Stomach (tissue), 4 donors: ENCODE results near the gene CLIC6.

ENCODE experiments used
- EP300 ChIP-seq: sonication (generic); formaldehyde crosslinking; IDR thresholded peaks from one replicate; pipeline ENCODE4 v1.6.1; 2017; ENCODE audit warnings: antibody characterized with exemption
- POLR2A ChIP-seq, 4 donors: fragments of 450-650 bp; IDR thresholded peaks; one replicate each; pipeline ENCODE4 v1.6.1; 2016; ENCODE audit warnings: antibody characterized with exemption in 4 of 4, control low read depth in 2 of 4, mild to moderate bottlenecking in 1 of 4, moderate library complexity in 1 of 4
- POLR2AphosphoS5 ChIP-seq, 3 donors: sonication (generic); formaldehyde crosslinking; IDR thresholded peaks; one replicate each; pipeline ENCODE4 v1.6.1; 2016; ENCODE audit warnings: antibody characterized with exemption in 3 of 3
- TF ChIP-seq, protein P1 (sequence below), 7 experiments: fragments of 450-650 bp in 4 of 7; fragments of 200-600 bp in 3 of 7; sonication (generic) in 3 of 7; IDR thresholded peaks; one replicate each; pipeline ENCODE4 v1.5.1; 2016 to 2019; ENCODE audit warnings: antibody characterized with exemption in 7 of 7, control low read depth in 2 of 7, mild to moderate bottlenecking in 1 of 7

DNA sequence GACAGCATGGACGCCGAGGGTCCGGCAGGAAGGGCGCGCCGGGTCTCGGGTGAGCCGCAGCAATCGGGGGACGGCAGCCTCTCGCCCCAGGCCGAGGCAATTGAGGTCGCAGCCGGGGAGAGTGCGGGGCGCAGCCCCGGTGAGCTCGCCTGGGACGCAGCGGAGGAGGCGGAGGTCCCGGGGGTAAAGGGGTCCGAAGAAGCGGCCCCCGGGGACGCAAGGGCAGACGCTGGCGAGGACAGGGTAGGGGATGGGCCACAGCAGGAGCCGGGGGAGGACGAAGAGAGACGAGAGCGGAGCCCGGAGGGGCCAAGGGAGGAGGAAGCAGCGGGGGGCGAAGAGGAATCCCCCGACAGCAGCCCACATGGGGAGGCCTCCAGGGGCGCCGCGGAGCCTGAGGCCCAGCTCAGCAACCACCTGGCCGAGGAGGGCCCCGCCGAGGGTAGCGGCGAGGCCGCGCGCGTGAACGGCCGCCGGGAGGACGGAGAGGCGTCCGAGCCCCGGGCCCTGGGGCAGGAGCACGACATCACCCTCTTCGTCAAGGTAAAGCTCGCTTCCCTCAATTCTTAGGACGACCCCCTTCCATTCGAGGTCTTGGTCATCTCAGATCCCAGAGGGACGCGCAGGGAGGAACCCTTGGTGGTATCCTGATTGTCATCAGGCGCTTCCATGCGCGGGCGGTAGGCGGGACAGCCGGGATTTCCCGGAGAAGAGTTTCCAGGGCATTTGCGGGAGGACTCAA, 1.6 kb downstream of the CLIC6 start:
- TF ChIP-seq, protein P1, sequence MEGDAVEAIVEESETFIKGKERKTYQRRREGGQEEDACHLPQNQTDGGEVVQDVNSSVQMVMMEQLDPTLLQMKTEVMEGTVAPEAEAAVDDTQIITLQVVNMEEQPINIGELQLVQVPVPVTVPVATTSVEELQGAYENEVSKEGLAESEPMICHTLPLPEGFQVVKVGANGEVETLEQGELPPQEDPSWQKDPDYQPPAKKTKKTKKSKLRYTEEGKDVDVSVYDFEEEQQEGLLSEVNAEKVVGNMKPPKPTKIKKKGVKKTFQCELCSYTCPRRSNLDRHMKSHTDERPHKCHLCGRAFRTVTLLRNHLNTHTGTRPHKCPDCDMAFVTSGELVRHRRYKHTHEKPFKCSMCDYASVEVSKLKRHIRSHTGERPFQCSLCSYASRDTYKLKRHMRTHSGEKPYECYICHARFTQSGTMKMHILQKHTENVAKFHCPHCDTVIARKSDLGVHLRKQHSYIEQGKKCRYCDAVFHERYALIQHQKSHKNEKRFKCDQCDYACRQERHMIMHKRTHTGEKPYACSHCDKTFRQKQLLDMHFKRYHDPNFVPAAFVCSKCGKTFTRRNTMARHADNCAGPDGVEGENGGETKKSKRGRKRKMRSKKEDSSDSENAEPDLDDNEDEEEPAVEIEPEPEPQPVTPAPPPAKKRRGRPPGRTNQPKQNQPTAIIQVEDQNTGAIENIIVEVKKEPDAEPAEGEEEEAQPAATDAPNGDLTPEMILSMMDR (IDR thresholded peaks at IDR 0.05), result no peak
- TF ChIP-seq EP300 (no peak), POLR2A (IDR thresholded peaks at IDR 0.05) (no peak), POLR2AphosphoS5 (IDR thresholded peaks at IDR 0.05) (no peak)
